Gastroesophageal sphincter (tissue), 4 donors: ENCODE results near the gene DLGAP5. TPM values are rescaled to one million over a fixed set of nuclear protein-coding genes. Genes with fewer than 3 reads are reported as not detected.

Experiments used
- ATAC-seq: fragments of 150-250 bp; one replicate; pipeline ENCODE4 v1.9.1; 2016; ENCODE audit warnings: mild to moderate bottlenecking, moderate library complexity
- H3K27ac ChIP-seq, 4 donors: fragments of 200-600 bp; sonication (generic) in 3 of 4; 1 replicate in 3 of 4; 2 replicates in 1 of 4; pipeline ENCODE4 v1.5.1; 2016 to 2019
- H3K27me3 ChIP-seq: fragments of 200-600 bp; sonication (generic); one replicate; pipeline ENCODE4 v1.5.1; 2019
- H3K36me3 ChIP-seq, 2 donors: fragments of 200-600 bp; sonication (generic); one replicate each; pipeline ENCODE4 v1.5.1; 2019; ENCODE audit warnings: control low read depth in 1 of 2
- H3K4me1 ChIP-seq, 3 donors: fragments of 200-600 bp; sonication (generic); 1 replicate in 2 of 3; 2 replicates in 1 of 3; pipeline ENCODE4 v1.5.1; 2016 to 2019; ENCODE audit warnings: control low read depth in 2 of 3
- H3K4me3 ChIP-seq, 2 donors: fragments of 200-600 bp; sonication (generic); one replicate each; pipeline ENCODE4 v1.5.1; 2019; ENCODE audit warnings: mild to moderate bottlenecking in 1 of 2, moderate library complexity in 1 of 2
- H3K9me3 ChIP-seq, 3 donors: fragments of 200-600 bp; sonication (generic); one replicate each; pipeline ENCODE4 v1.5.1; 2017 to 2019; ENCODE audit warnings: control low read depth in 2 of 3
- CTCF ChIP-seq, 4 experiments: fragments of 200-600 bp in 2 of 4; fragments of 450-650 bp in 2 of 4; sonication (generic) in 1 of 4; IDR thresholded peaks; one replicate each; pipeline ENCODE4 v1.5.1; 2017 to 2019; ENCODE audit warnings: antibody characterized with exemption in 4 of 4, mild to moderate bottlenecking in 2 of 4, moderate library complexity in 2 of 4
- EP300 ChIP-seq: sonication (generic); formaldehyde crosslinking; IDR thresholded peaks from one replicate; pipeline ENCODE4 v1.6.1; 2017; ENCODE audit warnings: antibody characterized with exemption, mild to moderate bottlenecking
- POLR2A ChIP-seq, 2 donors: fragments of 450-650 bp; IDR thresholded peaks; one replicate each; pipeline ENCODE4 v1.6.1; 2017; ENCODE audit warnings: antibody characterized with exemption in 2 of 2, mild to moderate bottlenecking in 2 of 2, moderate library complexity in 1 of 2
- POLR2AphosphoS5 ChIP-seq: sonication (generic); formaldehyde crosslinking; IDR thresholded peaks from one replicate; pipeline ENCODE4 v1.6.1; 2017; ENCODE audit warnings: antibody characterized with exemption
- WGBS, 2 donors: methylation state at CpG; one replicate each; pipeline ENCODE4 v1.1.5; 2018; ENCODE audit warnings: low coverage in 1 of 2; 5-methylcytosine and 5-hydroxymethylcytosine counted together
- total RNA-seq, 4 donors: library from RNA; depleted of rRNA; stranded (reverse); fragments of >200 nt; gene quantifications; one replicate each; pipeline ENCODE4 v1.1.0, GENCODE V29; 2016

DLGAP5 gene
- total RNA-seq, 4 donors from 2014 or later, result 0.23 to 1.2 TPM; not detected in 2

- Histone ChIP-seq H3K36me3 (no peaks in the 10 kb centered on the region), H3K27me3 (no peaks in the 10 kb centered on the region), H3K4me3 (no peak overlapping the region), H3K9me3 (no peaks in the 10 kb centered on the region), H3K27ac (no peak overlapping the region), H3K4me1 (peaks cover 0 to 4% (median 0%) of the 10 kb centered on the region in 3 donors)
- WGBS, 2 donors, result 85% methylated on average over 5 to 9 of the region's 10 CpGs
- TF ChIP-seq POLR2AphosphoS5, result no peak
- no peak for TF ChIP-seq CTCF (IDR thresholded peaks at IDR 0.05)
- TF ChIP-seq EP300, result no peak
- TF ChIP-seq POLR2A (IDR thresholded peaks at IDR 0.05), result no peak
- ATAC-seq, result no peak
Observed at GRCh38 chr14:55212634-55213033, 21.2 kb upstream of the DLGAP5 start.

- Histone ChIP-seq H3K4me3 (no peak overlapping the region), H3K36me3 (no peaks in the 10 kb centered on the region), H3K27ac (no peak overlapping the region), H3K4me1 (no peaks in the 10 kb centered on the region), H3K9me3 (no peaks in the 10 kb centered on the region), H3K27me3 (no peaks in the 10 kb centered on the region)
- TF ChIP-seq POLR2A (IDR thresholded peaks at IDR 0.05) (no peak), CTCF (IDR thresholded peaks at IDR 0.05) (no peak), POLR2AphosphoS5 (no peak), EP300 (no peak)
- 56 to 80% methylated on average over 1 to 2 of the region's 2 CpGs for WGBS, 2 donors
- ATAC-seq, result no peak
Observed at GRCh38 chr14:55207832-55208231, 16.4 kb upstream of the DLGAP5 start.

- Histone ChIP-seq H3K9me3 (no peaks in the 10 kb centered on the region), H3K36me3 (no peaks in the 10 kb centered on the region), H3K27me3 (no peaks in the 10 kb centered on the region), H3K27ac (no peak overlapping the region), H3K4me3 (no peak overlapping the region), H3K4me1 (no peaks in the 10 kb centered on the region)
- TF ChIP-seq CTCF (IDR thresholded peaks at IDR 0.05) (no peak), POLR2AphosphoS5 (no peak), POLR2A (IDR thresholded peaks at IDR 0.05) (no peak), EP300 (no peak)
- 25 to 33% methylated on average over 2 of the region's 2 CpGs for WGBS, 2 donors
- ATAC-seq, result no peak
Observed at GRCh38 chr14:55206175-55206693, 14.8 kb upstream of the DLGAP5 start.

GRCh38 chr14:55201219-55202101, 10.1 kb upstream of the DLGAP5 start:
- 81 to 89% methylated on average over 7 to 12 of the region's 17 CpGs for WGBS, 2 donors
- Histone ChIP-seq H3K4me1 (no peaks in the 10 kb centered on the region), H3K9me3 (no peaks in the 10 kb centered on the region), H3K27me3 (no peaks in the 10 kb centered on the region), H3K36me3 (no peaks in the 10 kb centered on the region), H3K27ac (no peak overlapping the region), H3K4me3 (no peak overlapping the region)
- TF ChIP-seq CTCF (IDR thresholded peaks at IDR 0.05) (no peak), POLR2A (IDR thresholded peaks at IDR 0.05) (no peak)
- no peak for ATAC-seq

- no peak overlapping the region for H3K4me3 ChIP-seq
- no peaks in the 10 kb centered on the region for H3K4me1 ChIP-seq
- WGBS, 2 donors, result 62 to 77% methylated on average over 3 of the region's 3 CpGs
- no peak overlapping the region for H3K27ac ChIP-seq
- H3K27me3 ChIP-seq, result no peaks in the 10 kb centered on the region
- no peaks in the 10 kb centered on the region for H3K9me3 ChIP-seq
- no peaks in the 10 kb centered on the region for H3K36me3 ChIP-seq
- no peak for TF ChIP-seq CTCF (IDR thresholded peaks at IDR 0.05)
- TF ChIP-seq EP300, result no peak
- TF ChIP-seq POLR2A (IDR thresholded peaks at IDR 0.05), result no peak
- ATAC-seq, result no peak
Observed at GRCh38 chr14:55200651-55201050, 9.3 kb upstream of the DLGAP5 start.
